Stimulated activated CD4-positive, alpha-beta T cell treated with anti-CD3 and anti-CD28 coated beads, TNF-alpha, amount 100 ng/mL, for 4 hours (primary cell): ENCODE data around the gene CYP8B1.

Experiments used
- DNase-seq, 3 experiments: peaks; one replicate each; pipeline ENCODE4 v3.0.0-alpha.2; 2020; ENCODE audit warnings: low read depth in 3 of 3

CYP8B1 gene, protein sequence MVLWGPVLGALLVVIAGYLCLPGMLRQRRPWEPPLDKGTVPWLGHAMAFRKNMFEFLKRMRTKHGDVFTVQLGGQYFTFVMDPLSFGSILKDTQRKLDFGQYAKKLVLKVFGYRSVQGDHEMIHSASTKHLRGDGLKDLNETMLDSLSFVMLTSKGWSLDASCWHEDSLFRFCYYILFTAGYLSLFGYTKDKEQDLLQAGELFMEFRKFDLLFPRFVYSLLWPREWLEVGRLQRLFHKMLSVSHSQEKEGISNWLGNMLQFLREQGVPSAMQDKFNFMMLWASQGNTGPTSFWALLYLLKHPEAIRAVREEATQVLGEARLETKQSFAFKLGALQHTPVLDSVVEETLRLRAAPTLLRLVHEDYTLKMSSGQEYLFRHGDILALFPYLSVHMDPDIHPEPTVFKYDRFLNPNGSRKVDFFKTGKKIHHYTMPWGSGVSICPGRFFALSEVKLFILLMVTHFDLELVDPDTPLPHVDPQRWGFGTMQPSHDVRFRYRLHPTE

GRCh38 chr3:42875325-42876151 is at the start of gene CYP8B1:
Gene CYP8B1, minus strand, starts transcription at chr3:42875879. Its CDS starts 63 bp downstream, at chr3:42875816.
- DNase-seq = no peak

DNA sequence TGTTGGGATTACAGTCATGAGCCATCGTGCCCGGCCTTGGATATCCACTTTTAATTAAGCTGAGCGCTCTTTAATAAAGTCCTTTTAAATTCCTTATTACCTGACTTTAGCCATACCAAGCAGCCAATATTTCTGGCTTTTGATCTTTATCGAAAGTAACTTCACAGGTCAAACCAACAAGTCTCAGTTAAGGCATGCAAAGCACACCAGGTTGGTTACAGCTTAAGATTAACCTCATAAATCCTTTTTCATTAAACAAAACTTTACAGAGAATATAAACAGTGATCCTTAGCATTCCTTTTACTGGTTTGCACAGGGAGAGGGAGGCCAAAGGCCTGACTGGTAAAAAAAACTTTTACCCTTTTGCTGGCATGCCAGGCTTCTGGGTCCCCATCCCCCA is 47.9 kb upstream of the CYP8B1 start:
- DNase-seq = no peak

DNA sequence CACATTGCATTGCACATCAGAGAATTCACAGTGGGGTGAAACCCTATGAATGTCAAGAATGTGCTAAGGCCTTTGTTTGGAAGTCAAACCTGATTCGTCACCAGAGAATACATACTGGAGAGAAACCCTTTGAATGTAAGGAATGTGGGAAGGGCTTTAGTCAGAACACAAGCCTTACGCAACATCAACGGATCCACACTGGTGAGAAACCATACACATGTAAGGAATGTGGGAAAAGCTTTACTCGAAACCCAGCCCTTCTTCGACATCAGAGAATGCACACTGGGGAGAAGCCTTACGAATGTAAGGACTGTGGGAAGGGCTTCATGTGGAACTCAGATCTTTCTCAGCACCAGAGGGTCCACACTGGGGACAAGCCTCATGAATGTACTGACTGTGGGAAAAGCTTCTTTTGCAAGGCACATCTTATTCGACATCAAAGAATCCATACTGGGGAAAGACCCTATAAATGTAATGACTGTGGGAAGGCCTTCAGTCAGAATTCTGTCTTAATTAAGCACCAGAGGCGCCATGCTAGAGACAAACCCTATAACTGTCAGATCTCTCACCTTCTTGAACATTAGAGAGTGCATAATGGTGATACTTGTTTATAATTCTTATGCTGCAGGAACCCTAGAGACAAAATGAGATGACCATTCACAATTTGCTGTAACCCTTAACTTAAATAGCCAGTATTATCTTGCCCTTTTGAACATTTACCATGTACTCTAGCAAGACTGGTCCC is 39.3 kb upstream of the CYP8B1 start:
- no peak for DNase-seq

DNA sequence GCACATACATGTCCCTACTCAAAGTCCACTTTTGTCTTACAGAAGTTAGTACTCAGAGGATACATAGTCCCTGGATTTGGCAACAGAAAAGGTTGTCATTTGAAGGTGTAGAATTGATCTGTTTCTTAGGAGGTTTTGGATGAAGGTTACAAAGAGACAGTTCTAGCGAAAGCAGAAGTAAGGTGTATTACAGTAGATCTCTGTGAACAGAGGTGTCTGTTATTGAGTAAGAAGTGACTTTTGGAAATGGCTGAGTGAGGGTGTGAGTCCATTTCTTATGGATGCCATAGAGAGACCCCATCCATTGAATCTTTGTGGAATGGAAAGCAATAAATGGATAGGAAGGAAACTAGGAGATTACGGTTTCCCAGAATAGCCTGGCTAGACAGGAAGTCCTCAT is 35.9 kb upstream of the CYP8B1 start:
- DNase-seq = no peak

- no peak for DNase-seq
These were observed 33.0 kb upstream of the CYP8B1 start for GRCh38 chr3:42908675-42909074.

GRCh38 chr3:42906848-42907183 is 31.1 kb upstream of the CYP8B1 start:
- DNase-seq = no peak

- DNase-seq = peak in 2 of 3 experiments; percentile 2 to 5
These were observed 30.6 kb upstream of the CYP8B1 start, which contains the start of gene ZNF662 for GRCh38 chr3:42906070-42906847. Gene ZNF662, plus strand, starts transcription at chr3:42906142. Its CDS starts 1,973 bp downstream, at chr3:42908115.

GRCh38 chr3:42905740-42906069 is 30.0 kb upstream of the CYP8B1 start:
- no peak for DNase-seq

DNA sequence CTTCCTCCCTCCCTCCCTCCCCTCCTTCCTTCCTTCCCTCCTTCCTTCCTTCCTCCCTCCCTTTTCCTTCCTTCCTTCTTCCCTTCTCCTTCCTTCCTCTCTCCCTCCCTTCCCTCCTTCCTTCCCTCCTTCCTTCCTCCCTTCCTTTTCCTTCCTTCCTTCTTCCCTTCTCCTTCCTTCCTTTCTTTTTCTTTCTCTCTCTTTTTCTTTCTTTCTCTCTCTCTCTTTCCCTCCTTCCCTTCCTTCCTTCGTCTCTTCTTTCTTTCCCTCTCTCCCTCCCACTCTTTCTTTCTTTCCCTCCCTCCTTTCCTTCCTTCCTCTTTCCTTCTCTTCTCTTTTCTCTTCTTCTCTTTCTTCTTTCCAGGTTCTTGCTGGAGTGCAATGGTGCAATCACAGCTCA is 28.4 kb upstream of the CYP8B1 start:
- no peak for DNase-seq

GRCh38 chr3:42902257-42902656 is 26.6 kb upstream of the CYP8B1 start:
- DNase-seq = no peak

DNA sequence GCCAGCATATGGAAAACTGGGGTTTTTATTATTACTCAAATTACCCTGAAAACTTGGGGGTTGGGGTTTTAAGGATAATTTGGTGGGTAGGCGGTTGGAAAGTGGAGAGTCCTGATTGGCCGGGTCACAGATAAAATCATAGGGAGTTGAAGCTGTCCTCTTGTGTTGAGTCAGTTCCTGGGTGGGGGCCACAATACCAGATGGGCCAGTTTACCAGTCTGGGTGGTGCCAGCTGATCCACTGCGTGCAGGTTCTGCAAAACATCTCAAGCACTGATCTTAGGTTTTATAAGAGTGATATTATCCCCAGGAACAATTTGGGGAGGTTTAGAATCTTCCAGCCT is 25.4 kb upstream of the CYP8B1 start:
- no peak for DNase-seq

DNA sequence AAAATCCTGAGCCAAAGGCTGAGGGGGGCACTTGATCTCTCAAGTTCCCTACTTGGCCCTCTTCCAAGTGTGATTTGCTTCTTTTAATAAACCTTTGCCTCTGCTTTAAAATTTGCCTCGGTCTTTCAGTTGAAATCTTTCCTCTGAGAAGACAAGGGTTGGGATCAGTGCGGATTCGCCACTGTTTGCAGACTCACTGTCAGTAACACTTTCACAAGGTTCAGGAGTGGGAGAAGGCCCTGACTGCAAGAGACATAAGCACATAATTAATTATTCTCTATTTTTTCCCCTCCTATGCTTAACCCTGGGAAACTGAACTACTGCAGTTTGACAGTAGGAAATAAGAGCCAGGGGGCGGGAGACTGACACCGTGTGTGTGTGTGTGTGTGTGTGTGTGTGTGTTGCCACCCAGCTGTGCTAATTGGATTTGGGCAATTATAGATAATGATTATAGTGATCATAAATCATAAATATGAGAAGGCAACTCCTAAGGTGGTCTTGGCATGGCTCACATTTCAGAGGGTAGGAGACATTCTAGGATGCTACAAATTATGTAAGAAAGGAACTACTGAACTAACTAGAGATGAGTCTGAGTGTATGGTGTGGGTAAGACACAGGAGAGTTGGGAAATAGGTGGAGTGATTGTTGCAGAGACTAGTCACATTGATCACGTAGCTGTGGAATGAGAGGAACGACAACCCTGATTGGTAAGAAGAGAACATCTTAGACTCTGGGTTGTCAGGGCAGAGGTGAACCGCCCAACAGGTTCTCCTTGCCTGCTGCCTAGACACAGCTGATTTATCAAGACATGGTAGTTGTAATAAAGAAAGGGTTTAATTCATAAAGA is 24.8 kb upstream of the CYP8B1 start:
- no peak for DNase-seq

DNA sequence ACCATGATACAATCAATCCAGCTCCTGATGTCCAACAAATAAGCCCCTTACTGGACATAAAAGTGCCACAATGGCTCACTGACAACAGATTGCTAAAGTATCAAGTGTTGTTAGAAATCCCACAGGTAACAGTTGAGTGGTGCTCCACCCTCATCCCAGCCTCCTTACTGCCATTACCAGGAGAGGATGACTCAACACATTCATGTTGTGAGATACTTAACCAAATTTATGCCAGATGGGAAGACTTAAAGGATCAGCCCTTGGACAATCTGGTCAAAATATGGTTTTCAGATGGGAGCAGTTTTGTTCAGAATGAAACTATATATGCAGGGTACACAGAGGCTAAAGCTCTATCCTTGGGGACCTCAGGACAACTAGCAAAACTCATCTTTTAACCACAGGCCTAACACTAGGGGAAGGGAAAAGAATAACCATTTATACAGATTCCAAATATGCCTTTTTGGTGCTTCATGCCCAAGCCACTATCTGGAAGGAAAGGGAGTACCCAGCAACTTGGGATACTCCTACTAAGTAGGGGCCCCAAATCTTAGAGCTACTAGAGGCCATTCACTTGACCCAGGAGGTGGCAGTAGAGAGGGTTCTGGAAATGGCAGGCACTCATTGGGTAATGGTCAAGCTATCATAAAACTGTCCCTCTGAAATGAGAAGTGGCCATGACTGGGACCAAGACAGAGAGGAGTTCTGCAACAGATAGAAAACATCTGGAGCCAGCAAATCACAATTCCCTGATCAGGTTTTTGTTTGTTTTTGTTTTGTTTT is 23.4 kb upstream of the CYP8B1 start:
- no peak for DNase-seq

GRCh38 chr3:42895580-42895868 is 19.8 kb upstream of the CYP8B1 start:
- DNase-seq = no peak

DNA sequence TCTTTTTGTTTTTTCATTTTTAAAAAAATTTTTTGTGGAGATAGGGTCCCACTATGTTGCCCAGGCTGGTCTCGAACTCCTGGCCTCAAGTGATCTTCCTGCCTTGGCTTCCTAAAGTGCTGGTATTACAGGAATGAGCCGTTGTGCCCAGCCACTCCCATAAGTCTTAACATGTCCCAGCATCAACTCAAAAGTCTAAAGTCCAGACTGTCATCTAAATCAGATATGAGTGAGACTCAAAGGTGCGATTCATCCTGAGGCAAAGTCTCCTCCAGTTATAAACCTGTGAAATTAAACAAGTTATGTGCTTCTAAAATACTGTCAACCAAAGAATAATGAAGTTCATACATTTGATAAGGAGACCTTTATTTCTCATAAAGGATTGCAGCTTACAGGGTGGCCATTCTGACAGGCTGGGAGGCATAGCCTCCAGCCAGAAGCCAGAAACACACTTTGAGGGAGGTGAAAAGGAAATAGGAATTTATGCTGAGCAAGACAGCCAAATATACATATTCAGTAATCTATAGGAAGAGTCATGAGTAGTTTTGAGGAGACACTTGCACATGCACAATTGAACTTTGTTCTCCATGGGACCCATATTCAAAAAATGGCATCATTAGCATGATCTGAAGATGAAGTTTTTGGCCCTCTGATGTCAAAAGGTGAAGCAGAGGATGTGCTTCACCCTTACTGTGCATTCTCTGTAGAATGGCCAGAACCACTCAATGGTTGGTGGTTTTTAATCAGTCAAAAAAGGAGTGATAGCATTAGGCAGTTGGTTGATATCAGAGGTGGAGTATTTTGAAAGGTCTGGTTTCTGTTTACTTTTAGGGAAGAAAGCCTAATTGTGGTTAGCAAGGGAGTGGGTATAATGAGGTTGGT is 19.3 kb upstream of the CYP8B1 start:
- DNase-seq = no peak

- DNase-seq = no peak
These were observed 17.1 kb upstream of the CYP8B1 start for GRCh38 chr3:42892807-42893206.

DNA sequence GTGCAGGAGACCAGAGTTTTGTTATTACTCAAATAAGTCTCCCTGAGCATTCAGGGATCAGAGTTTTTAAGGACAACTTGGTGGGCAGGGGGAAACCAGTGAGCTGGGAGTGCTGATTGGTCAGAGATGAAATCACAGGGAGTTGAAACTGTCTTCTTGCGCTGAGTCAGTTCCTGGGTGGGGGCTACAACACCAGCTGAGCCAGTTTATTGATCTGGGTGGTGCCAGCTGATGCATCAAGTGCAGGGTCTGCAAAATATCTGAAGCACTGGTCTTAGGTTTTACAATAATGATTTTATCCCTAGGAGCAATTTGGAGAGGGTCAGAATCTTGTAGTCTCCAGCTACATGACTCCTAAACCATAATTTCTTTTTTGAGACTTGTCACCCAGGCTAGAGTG is 16.5 kb upstream of the CYP8B1 start:
- DNase-seq = no peak

GRCh38 chr3:42891042-42891441 is 15.4 kb upstream of the CYP8B1 start:
- DNase-seq = no peak

- no peak for DNase-seq
These were observed 11.4 kb upstream of the CYP8B1 start for GRCh38 chr3:42887084-42887483.
